Effector memory CD8-positive, alpha-beta T cell (primary cell): ENCODE data around the gene ABCA6.

Source experiments
- ATAC-seq: fragments of 150-1000 bp; cut with Tn5 transposase; replicated peaks from 2 replicates; pipeline ENCODE4 v1.10.0; 2021; ENCODE audit warnings: mild to moderate bottlenecking, moderate library complexity
- DNase-seq, 3 experiments: peaks; one replicate each; pipeline ENCODE4 v3.0.0; 2021
- H3K27ac Mint-ChIP-seq, 2 donors: one replicate each; pipeline ENCODE4 v1.8.0; 2022; ENCODE audit warnings: mild to moderate bottlenecking in 2 of 2, mixed read lengths in 2 of 2, moderate library complexity in 2 of 2
- H3K27me3 Mint-ChIP-seq, 2 donors: one replicate each; pipeline ENCODE4 v1.8.0; 2022; ENCODE audit warnings: mixed read lengths in 2 of 2
- H3K36me3 Mint-ChIP-seq: one replicate; pipeline ENCODE4 v1.8.0; 2022; ENCODE audit warnings: mild to moderate bottlenecking, moderate library complexity, mixed read lengths; ENCODE audit not compliant: insufficient read depth
- H3K4me1 Mint-ChIP-seq, 2 donors: one replicate each; pipeline ENCODE4 v1.8.0; 2022; ENCODE audit warnings: low read depth in 2 of 2, mixed read lengths in 2 of 2
- H3K4me3 Mint-ChIP-seq, 2 donors: one replicate each; pipeline ENCODE4 v1.8.0; 2022; ENCODE audit warnings: mild to moderate bottlenecking in 2 of 2, mixed read lengths in 2 of 2, moderate library complexity in 2 of 2
- H3K9me3 Mint-ChIP-seq, 2 donors: one replicate each; pipeline ENCODE4 v1.8.0; 2022; ENCODE audit warnings: mixed read lengths in 2 of 2

Gene ABCA6

GRCh38 chr17:69044371-69044770 lies 97.3 kb downstream of the ABCA6 start:
- peaks cover 0 to 2% of the 10 kb centered on the region in 2 donors for H3K9me3 Mint-ChIP-seq
- no peaks in the 10 kb centered on the region for H3K36me3 Mint-ChIP-seq
- H3K27me3 Mint-ChIP-seq = peaks cover 6 to 9% of the 10 kb centered on the region in 2 donors
- H3K4me1 Mint-ChIP-seq = peaks cover 0 to 3% of the 10 kb centered on the region in 2 donors
- no peak overlapping the region for H3K27ac Mint-ChIP-seq
- ATAC-seq (no peak), DNase-seq (no peak)
- H3K4me3 Mint-ChIP-seq = no peak overlapping the region

GRCh38 chr17:69043098-69043734 lies 98.5 kb downstream of the ABCA6 start:
- Mint-ChIP-seq H3K27me3 (peaks cover 5 to 9% of the 10 kb centered on the region in 2 donors), H3K36me3 (no peaks in the 10 kb centered on the region), H3K4me3 (no peak overlapping the region), H3K9me3 (peaks cover 0 to 3% of the 10 kb centered on the region in 2 donors), H3K27ac (no peak overlapping the region), H3K4me1 (no peaks in the 10 kb centered on the region)
- no peak for ATAC-seq
- DNase-seq = no peak

- ATAC-seq (no peak), DNase-seq (no peak)
- Mint-ChIP-seq H3K9me3 (peaks cover 2 to 4% of the 10 kb centered on the region in 2 donors), H3K4me1 (no peaks in the 10 kb centered on the region), H3K27me3 (peaks cover 10 to 16% of the 10 kb centered on the region in 2 donors), H3K36me3 (no peaks in the 10 kb centered on the region), H3K4me3 (no peak overlapping the region), H3K27ac (no peak overlapping the region)
Observed at GRCh38 chr17:69042308-69042707, 99.4 kb downstream of the ABCA6 start.

GRCh38 chr17:69031839-69032238 lies 109.9 kb downstream of the ABCA6 start:
- no peak for DNase-seq
- no peaks in the 10 kb centered on the region for H3K4me1 Mint-ChIP-seq
- no peak overlapping the region for H3K27ac Mint-ChIP-seq
- peaks cover 18 to 26% of the 10 kb centered on the region in 2 donors for H3K27me3 Mint-ChIP-seq
- peaks cover 3% of the 10 kb centered on the region for H3K36me3 Mint-ChIP-seq
- ATAC-seq = no peak
- H3K4me3 Mint-ChIP-seq = no peak overlapping the region
- H3K9me3 Mint-ChIP-seq = peaks cover 2% of the 10 kb centered on the region in 2 donors

- DNase-seq (no peak), ATAC-seq (no peak)
- H3K4me1 Mint-ChIP-seq = no peaks in the 10 kb centered on the region
- H3K9me3 Mint-ChIP-seq = peaks cover 0 to 2% of the 10 kb centered on the region in 2 donors
- peaks cover 17 to 25% of the 10 kb centered on the region in 2 donors for H3K27me3 Mint-ChIP-seq
- no peak overlapping the region for H3K27ac Mint-ChIP-seq
- no peak overlapping the region for H3K4me3 Mint-ChIP-seq
- peaks cover 3% of the 10 kb centered on the region for H3K36me3 Mint-ChIP-seq
Observed at GRCh38 chr17:69030169-69030568, 111.5 kb downstream of the ABCA6 start.
